ENCODE results near the gene CLTA.

The CLTA gene

DNA sequence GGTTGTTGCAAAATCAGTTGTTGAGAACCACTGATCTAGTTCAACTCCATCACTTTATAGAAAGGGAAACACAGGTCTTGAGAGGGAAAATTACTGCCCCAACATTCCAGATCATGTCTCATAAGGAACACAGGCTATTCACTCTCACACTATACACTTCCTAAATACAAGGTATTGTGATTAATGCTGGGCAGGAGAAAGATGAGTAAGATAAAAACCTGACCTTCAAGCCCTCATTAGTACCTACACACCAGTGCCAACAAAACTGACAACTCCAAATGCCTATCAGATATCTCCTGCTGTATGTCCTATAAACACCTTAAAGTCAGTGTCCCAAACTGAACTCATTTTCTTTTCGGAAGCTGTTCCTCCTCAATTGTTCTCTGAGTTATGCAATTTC lies 59.4 kb downstream of the CLTA start:
- no peak overlapping the region for H3K27ac ChIP-seq

DNA sequence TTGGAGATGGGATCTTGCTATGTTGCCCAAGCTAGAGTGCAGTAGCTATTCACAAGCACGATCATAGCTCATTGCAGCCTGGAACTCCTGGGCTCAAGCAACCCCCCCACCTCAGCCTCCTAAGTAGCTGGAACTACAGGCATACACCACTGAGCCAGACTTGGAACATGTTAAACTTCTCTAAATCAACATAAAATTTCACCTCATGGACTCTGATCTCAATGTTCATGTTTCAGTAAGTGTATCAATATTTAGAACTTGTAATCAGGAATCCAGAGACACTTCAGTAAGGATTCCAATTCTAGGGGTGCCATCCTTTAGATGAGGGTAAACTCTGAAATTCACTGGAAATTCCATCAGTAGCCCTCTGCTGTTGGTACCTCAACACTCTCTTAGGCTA lies 60.7 kb downstream of the CLTA start:
- TF ChIP-seq ZFX (IDR thresholded peaks at IDR 0.05), result no peak
- TF ChIP-seq, protein P1, sequence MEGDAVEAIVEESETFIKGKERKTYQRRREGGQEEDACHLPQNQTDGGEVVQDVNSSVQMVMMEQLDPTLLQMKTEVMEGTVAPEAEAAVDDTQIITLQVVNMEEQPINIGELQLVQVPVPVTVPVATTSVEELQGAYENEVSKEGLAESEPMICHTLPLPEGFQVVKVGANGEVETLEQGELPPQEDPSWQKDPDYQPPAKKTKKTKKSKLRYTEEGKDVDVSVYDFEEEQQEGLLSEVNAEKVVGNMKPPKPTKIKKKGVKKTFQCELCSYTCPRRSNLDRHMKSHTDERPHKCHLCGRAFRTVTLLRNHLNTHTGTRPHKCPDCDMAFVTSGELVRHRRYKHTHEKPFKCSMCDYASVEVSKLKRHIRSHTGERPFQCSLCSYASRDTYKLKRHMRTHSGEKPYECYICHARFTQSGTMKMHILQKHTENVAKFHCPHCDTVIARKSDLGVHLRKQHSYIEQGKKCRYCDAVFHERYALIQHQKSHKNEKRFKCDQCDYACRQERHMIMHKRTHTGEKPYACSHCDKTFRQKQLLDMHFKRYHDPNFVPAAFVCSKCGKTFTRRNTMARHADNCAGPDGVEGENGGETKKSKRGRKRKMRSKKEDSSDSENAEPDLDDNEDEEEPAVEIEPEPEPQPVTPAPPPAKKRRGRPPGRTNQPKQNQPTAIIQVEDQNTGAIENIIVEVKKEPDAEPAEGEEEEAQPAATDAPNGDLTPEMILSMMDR (conservative IDR thresholded peaks at IDR 0.05), result no peak
- no peak overlapping the region; the same call in 1 of the 2 replicates for H3K27ac ChIP-seq

More for the DNA sequence above, 59.4 kb downstream of the CLTA start:
- TF ChIP-seq, protein P1 (conservative IDR thresholded peaks at IDR 0.05), result no peak
- TF ChIP-seq ZFX (IDR thresholded peaks at IDR 0.05), result no peak

DNA sequence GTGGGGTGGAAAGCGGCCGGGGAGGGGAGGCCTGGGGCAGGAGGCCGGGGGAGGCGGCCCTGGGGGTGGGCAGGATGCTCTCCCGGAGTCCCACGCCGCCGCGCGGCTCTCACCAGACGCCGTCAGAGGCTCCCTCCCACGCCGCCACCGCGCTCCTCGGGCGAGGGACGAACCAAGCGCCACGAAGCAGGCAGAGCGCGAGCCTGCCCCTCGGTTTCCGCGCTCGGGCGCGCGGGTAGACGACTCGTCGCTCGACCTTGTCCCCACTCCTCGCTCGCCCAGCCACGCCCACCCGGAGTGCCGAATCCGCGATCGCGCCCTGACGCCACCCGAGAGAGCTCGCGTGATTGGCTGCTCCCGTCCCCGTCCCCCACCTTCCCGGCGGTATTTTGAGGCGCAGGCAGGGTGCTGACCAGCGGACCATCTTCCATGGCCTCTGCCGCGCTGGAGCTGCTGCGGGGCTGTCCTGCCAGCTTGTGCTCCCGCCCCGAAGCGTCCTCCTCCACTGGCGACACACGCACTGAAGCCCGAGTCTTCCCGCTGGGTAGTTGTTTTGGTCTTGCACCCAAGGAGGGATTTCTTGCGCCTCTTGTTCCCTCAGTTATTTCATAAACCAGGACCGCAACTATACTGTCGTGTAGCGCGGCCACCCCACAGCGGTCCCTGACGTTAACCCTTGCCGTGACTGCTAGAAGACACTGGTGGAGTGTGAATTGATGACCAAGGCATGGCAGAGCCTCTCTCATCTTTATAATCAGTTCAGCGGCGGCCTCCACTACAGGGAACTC lies 67.7 kb downstream of the CLTA start, which contains the start of gene GNE:
GNE (minus strand) TSS at position 241 of the 788 bp plus-strand sequence. CDS start 9,093 bp downstream, outside the sequence.
- TF ChIP-seq, protein P1 (conservative IDR thresholded peaks at IDR 0.05), result no peak
- TF ChIP-seq ZFX (IDR thresholded peaks at IDR 0.05), result no peak
- no peak within 1 kb of the TSS for H3K27ac ChIP-seq

DNA sequence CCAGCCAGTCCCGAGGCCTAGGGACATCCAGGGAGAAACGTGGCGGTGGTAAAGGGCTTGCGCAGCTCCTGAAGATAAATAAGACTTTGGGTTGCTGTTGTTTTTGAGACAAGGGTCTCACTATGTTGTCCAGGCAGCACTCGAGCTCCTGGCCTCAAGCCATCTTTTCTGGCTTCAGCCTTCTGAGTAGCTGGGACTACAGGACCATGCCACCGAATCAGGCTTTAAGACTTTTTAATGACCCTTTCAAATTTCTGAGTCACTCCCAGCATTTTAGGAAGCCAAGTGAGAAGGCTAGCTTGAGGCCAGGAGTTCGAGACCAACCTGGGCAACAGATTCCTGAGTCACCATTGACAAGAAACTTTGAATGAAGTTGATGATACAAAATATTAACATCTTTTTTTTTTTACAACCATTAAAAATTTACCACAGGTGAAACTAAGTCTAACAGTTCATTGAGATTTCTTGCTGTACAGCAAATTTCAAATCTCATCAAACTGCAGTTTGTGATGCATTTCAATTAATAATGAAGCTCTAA lies 68.3 kb downstream of the CLTA start:
- no peak overlapping the region for H3K27ac ChIP-seq
- TF ChIP-seq ZFX (IDR thresholded peaks at IDR 0.05), result no peak
- TF ChIP-seq, protein P1 (conservative IDR thresholded peaks at IDR 0.05), result no peak
